ENCODE measurements around the gene PPP6R1.

The PPP6R1 gene

GRCh38 chr19:55259540-55260210 is 858 bp upstream of the PPP6R1 start:
- DNase-seq = no peak

GRCh38 chr19:55258476-55258827 is 365 bp downstream of the PPP6R1 start:
- no peak for DNase-seq

- peak; percentile 49 for DNase-seq
Measured at GRCh38 chr19:55257461-55258420, 1.1 kb downstream of the PPP6R1 start.

- DNase-seq = no peak
Measured at GRCh38 chr19:55256562-55257460, 2.0 kb downstream of the PPP6R1 start.

GRCh38 chr19:55255618-55256423 is 3.0 kb downstream of the PPP6R1 start:
- peak; percentile 58 for DNase-seq

GRCh38 chr19:55254625-55254977 is 4.2 kb downstream of the PPP6R1 start:
- DNase-seq = no peak

GRCh38 chr19:55253842-55254624 is 4.8 kb downstream of the PPP6R1 start:
- DNase-seq = peak; percentile 84

- DNase-seq = no peak
Measured at GRCh38 chr19:55252760-55253663, 5.8 kb downstream of the PPP6R1 start.

GRCh38 chr19:55251341-55252081 is 7.3 kb downstream of the PPP6R1 start:
- no peak for DNase-seq

GRCh38 chr19:55250262-55251036 is 8.4 kb downstream of the PPP6R1 start:
- no peak for DNase-seq

GRCh38 chr19:55249841-55250240 is 9.0 kb downstream of the PPP6R1 start:
- DNase-seq = no peak

- no peak for DNase-seq
Measured at GRCh38 chr19:55248704-55249103, 10.1 kb downstream of the PPP6R1 start.

GRCh38 chr19:55248166-55248675 is 10.6 kb downstream of the PPP6R1 start:
- DNase-seq = no peak

- peak; percentile 31 for DNase-seq
Measured at GRCh38 chr19:55247621-55248099, 11.2 kb downstream of the PPP6R1 start.

- DNase-seq = no peak
Measured at GRCh38 chr19:55246462-55247451, 12.1 kb downstream of the PPP6R1 start.

GRCh38 chr19:55245236-55245904 is 13.4 kb downstream of the PPP6R1 start:
- no peak for DNase-seq
